OCI-LY3 (cell line): ENCODE data around the gene NKTR.

Experiments
- EZH2phosphoT487 ChIP-seq: fragments of 200-600 bp; shearing (Covaris generic); IDR thresholded peaks from 2 replicates; pipeline ENCODE4 v1.6.1; 2018; ENCODE audit warnings: antibody characterized with exemption, mixed run types, low read depth
- TF ChIP-seq, protein P1 (sequence below): fragments of 200-600, 300-600 bp; sonication (generic); IDR thresholded peaks from 2 replicates; pipeline ENCODE4 v1.5.1; 2014; ENCODE audit warnings: antibody characterized with exemption, low read length, low read depth

DNA sequence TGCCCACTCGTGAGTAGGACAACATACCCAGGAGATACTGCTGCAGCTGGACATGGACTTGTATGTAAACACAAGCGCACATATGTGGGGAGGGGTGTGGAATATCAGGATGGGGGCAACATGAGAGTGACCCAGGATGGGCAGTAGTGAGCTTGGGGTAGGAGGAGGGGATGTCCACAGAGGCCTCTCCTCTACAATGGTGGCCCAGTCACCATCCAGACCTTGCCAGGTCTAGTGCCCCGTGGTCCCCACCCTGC is 52.7 kb downstream of the NKTR start:
- TF ChIP-seq EZH2phosphoT487: no peak
- TF ChIP-seq, protein P1, sequence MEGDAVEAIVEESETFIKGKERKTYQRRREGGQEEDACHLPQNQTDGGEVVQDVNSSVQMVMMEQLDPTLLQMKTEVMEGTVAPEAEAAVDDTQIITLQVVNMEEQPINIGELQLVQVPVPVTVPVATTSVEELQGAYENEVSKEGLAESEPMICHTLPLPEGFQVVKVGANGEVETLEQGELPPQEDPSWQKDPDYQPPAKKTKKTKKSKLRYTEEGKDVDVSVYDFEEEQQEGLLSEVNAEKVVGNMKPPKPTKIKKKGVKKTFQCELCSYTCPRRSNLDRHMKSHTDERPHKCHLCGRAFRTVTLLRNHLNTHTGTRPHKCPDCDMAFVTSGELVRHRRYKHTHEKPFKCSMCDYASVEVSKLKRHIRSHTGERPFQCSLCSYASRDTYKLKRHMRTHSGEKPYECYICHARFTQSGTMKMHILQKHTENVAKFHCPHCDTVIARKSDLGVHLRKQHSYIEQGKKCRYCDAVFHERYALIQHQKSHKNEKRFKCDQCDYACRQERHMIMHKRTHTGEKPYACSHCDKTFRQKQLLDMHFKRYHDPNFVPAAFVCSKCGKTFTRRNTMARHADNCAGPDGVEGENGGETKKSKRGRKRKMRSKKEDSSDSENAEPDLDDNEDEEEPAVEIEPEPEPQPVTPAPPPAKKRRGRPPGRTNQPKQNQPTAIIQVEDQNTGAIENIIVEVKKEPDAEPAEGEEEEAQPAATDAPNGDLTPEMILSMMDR: no peak
